Measurements from ENCODE around the gene KCNIP4.

The KCNIP4 gene

GRCh38 chr4:21454201-21454600, 494.4 kb downstream of the KCNIP4 start:
- H2AFZ ChIP-seq (ENCODE audit: low read depth): no peak overlapping the region
- H3K36me3 ChIP-seq (ENCODE audit: insufficient read depth): no peaks in the 10 kb centered on the region
- H3K4me3 ChIP-seq (IDR thresholded peaks at IDR 0.05; ENCODE audit: insufficient read depth, low read depth, low read length): no peak overlapping the region
- H3K4me2 ChIP-seq: no peak overlapping the region
- no peak overlapping the region for H3K9ac ChIP-seq
- TF ChIP-seq CTCF (conservative IDR thresholded peaks at IDR 0.05; ENCODE audit: low read depth, low read length): no peak
- H3K27me3 ChIP-seq (ENCODE audit: insufficient read depth, low read depth): no peaks in the 10 kb centered on the region
- H3K4me1 ChIP-seq (ENCODE audit: low read depth, poor library complexity, severe bottlenecking): peaks cover 38% of the 10 kb centered on the region
- H3K79me2 ChIP-seq (ENCODE audit: insufficient read depth, low read depth): no peaks in the 10 kb centered on the region
- H4K20me1 ChIP-seq (ENCODE audit: insufficient read depth): no peaks in the 10 kb centered on the region
- no peak overlapping the region for H3K27ac ChIP-seq

- Histone ChIP-seq H3K27ac (no peak overlapping the region), H4K20me1 (ENCODE audit: insufficient read depth) (no peaks in the 10 kb centered on the region), H3K4me1 (ENCODE audit: low read depth, poor library complexity, severe bottlenecking) (peaks cover 51% of the 10 kb centered on the region), H3K36me3 (ENCODE audit: insufficient read depth) (no peaks in the 10 kb centered on the region), H3K79me2 (ENCODE audit: insufficient read depth, low read depth) (no peaks in the 10 kb centered on the region), H3K4me2 (no peak overlapping the region), H3K9ac (no peak overlapping the region), H3K27me3 (ENCODE audit: insufficient read depth, low read depth) (no peaks in the 10 kb centered on the region), H3K4me3 (IDR thresholded peaks at IDR 0.05; ENCODE audit: insufficient read depth, low read depth, low read length) (no peak overlapping the region), H2AFZ (ENCODE audit: low read depth) (no peak overlapping the region)
- TF ChIP-seq CTCF (conservative IDR thresholded peaks at IDR 0.05; ENCODE audit: low read depth, low read length): no peak
Observed at GRCh38 chr4:21452931-21453330, 495.6 kb downstream of the KCNIP4 start.

DNA sequence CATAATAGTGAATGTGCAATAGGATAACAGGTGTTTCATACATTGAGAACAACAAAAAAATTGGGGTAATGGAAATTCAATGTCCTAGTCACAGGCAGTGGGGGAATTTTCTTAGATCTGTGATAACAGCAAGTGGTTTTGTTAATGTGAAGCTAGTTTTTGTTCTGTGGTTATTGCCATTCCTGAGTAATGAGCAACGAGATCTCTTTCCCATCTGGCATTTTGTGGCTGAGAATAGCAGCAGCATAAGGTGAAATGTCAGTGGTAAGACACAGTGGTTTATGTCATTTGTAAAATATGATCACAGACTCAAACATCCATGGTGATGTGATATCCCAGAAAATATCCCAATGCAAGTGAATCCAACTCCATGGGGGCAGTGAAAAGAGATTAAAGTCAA, 497.5 kb downstream of the KCNIP4 start:
- no peak overlapping the region for H2AFZ ChIP-seq (ENCODE audit: low read depth)
- TF ChIP-seq CTCF (conservative IDR thresholded peaks at IDR 0.05; ENCODE audit: low read depth, low read length): no peak

DNA sequence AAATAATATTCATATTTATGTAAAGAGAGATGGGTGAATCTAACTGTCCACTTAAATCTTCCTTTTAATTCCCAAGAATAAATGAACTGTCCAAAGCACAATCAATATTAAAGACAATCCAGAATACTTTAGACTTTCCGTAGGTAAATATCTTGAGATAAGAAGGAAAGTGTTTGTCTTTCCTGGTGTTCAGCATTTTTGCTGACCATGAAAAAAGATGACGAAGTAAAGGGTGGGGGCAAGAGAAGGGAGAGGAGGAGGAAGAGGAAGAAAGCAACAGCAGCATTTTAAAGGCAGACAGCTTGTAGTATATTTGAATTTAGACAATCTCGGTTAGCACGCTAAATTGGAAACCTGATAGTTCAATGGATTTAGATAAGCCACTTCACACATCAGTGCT, 498.2 kb downstream of the KCNIP4 start:
- no peaks in the 10 kb centered on the region for H3K27me3 ChIP-seq (ENCODE audit: insufficient read depth, low read depth)
- peak overlapping the region; percentile 36 for H3K4me2 ChIP-seq
- H3K79me2 ChIP-seq (ENCODE audit: insufficient read depth, low read depth): no peaks in the 10 kb centered on the region
- no peak overlapping the region for H3K9ac ChIP-seq
- H3K4me1 ChIP-seq (ENCODE audit: low read depth, poor library complexity, severe bottlenecking): peaks cover 65% of the 10 kb centered on the region
- H2AFZ ChIP-seq (ENCODE audit: low read depth): no peak overlapping the region
- no peaks in the 10 kb centered on the region for H3K36me3 ChIP-seq (ENCODE audit: insufficient read depth)
- H3K4me3 ChIP-seq (IDR thresholded peaks at IDR 0.05; ENCODE audit: insufficient read depth, low read depth, low read length): no peak overlapping the region
- peak overlapping the region; percentile 59 for H3K27ac ChIP-seq
- H4K20me1 ChIP-seq (ENCODE audit: insufficient read depth): no peaks in the 10 kb centered on the region
- no peak for TF ChIP-seq CTCF (conservative IDR thresholded peaks at IDR 0.05; ENCODE audit: low read depth, low read length)

More for the DNA sequence above, 497.5 kb downstream of the KCNIP4 start:
- Histone ChIP-seq H3K9ac (no peak overlapping the region), H3K27me3 (ENCODE audit: insufficient read depth, low read depth) (no peaks in the 10 kb centered on the region), H3K27ac (peak overlapping the region; percentile 59), H3K79me2 (ENCODE audit: insufficient read depth, low read depth) (no peaks in the 10 kb centered on the region), H3K4me2 (peak overlapping the region; percentile 36), H4K20me1 (ENCODE audit: insufficient read depth) (no peaks in the 10 kb centered on the region), H3K36me3 (ENCODE audit: insufficient read depth) (no peaks in the 10 kb centered on the region), H3K4me1 (ENCODE audit: low read depth, poor library complexity, severe bottlenecking) (peaks cover 65% of the 10 kb centered on the region), H3K4me3 (IDR thresholded peaks at IDR 0.05; ENCODE audit: insufficient read depth, low read depth, low read length) (no peak overlapping the region)

All from KMS-11 (cell line).